ENCODE measurements around the gene FOXF2.
"Not testable (repeated sequence)": the region's sequence is repeated elsewhere in the genome, so short reads cannot be mapped to it uniquely, and the experiment has no call there.

FOXF2 gene

DNA sequence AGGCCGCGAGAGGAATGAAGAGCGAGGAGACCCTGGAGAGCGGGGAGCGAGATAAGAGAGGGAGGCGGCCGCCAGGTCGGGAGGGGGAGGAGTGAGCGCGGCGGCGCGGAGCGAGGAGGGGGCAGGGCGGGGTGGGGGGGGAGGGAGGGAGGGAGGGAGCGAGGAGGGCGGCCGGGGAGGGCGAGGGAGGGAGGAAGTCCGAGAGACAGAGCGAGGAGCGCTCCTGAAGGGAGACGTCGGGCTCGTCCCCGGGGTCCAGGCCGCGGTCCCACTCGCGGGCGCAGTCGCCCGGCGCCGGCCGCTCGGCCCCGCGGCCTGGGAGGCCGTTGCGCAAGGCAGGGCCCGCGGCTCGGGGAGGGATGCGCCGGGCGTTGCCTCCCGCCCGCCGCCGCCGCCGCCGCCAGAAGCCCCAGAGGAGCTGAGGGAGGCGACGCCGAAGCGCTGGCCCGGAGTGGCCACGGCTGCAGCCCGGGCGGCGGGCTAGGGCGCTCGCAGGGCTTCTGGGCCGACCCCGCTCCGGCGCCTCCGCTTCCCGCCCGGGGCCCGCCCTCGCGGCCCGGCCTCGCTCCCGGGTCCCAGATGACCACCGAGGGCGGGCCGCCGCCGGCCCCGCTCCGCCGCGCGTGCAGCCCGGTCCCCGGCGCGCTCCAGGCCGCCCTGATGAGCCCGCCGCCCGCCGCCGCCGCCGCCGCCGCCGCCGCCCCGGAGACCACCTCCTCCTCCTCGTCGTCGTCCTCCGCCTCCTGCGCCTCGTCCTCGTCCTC, at the start of gene FOXF2:
FOXF2 (plus strand) TSS at position 208 of the 764 bp plus-strand sequence; CDS start at position 580, 372 bp downstream.
- peak; percentile 14 for DNase-seq (ENCODE audit: low spot score)

DNA sequence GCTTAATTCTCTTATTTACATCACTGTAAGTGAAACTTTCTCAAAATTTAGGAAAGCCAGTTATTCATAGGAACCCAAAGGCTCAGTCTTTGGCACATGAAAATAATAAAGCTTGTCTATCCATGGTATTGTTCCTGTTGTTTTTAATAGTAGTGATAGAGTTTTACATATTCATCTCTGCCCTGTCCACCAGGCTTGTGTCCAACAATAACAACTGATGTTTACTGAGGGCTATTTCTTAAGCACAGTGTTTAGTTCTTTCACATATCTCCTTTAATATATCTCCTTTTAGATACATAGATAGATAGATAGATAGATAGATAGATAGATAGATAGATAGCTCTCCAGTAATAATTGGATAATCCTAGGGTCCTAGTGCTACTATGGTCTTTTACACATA, 43.3 kb upstream of the FOXF2 start:
- no peak for DNase-seq (ENCODE audit: low spot score)

DNA sequence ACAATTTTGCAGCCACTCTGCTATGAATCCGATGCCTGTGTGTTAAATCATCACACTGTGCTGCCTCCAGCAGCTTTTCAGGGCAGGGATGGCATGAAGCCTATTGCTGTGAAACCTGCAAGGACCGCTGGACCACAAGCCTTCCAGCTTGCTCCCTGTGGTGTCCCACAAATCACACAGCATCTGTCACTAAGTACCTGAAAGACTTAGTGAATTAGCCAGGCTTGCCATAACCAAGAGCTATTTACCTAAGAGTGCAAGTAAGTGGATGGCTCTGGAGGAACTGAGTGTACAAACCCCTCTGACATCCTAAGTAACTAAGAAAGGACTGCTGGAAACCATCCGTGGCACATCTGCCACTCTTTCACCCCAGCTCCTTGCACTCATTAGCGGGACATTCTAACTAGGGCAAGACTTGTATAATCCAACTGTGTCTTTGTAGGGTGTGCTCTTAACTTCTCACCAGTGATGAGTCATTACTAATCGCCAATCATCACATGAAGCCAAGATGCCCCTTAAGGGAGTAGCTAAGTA, 42.8 kb upstream of the FOXF2 start:
- DNase-seq (ENCODE audit: low spot score), result no peak

DNA sequence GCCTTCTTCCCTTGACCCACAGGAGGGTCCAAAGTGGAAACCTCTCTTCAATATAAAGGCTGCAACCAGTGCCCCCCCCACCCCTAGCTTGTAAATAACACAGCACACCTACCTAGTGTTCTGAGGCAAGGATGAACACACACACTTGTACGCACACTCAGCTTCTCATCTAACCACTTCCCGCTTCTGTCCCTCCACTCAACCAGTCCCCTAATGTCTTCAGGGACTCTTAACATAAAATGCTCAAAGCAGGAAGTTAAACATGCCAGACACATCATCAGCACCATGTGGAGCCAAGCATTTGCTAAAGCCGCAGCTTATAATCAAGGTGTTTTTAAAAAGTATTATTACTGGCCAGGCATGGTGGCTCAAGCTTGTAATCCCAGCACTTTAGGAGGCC, 42.2 kb upstream of the FOXF2 start:
- no peak for DNase-seq (ENCODE audit: low spot score)

DNA sequence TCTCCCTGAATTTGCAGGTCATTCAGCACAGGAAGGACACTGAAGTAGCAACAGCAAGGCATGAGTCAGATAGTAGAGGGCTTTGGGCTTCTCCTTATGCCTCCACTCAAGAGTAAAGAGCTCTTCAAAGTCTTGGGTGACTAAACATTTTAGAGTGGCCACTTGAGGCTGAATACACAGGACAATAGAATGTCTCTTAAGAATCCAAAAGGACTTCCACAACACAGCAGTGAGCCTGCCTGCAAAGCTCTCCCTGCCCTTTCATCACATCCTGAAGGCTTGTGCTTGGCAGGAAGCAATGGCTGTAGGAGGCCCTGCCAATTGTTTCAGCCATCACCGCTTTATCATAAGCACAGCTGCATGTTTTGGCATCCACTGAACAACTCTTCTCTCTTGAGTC, 40.7 kb upstream of the FOXF2 start:
- DNase-seq (ENCODE audit: low spot score), result no peak

GRCh38 chr6:1349655-1350054, 39.7 kb upstream of the FOXF2 start:
- no peak for DNase-seq (ENCODE audit: low spot score)

DNA sequence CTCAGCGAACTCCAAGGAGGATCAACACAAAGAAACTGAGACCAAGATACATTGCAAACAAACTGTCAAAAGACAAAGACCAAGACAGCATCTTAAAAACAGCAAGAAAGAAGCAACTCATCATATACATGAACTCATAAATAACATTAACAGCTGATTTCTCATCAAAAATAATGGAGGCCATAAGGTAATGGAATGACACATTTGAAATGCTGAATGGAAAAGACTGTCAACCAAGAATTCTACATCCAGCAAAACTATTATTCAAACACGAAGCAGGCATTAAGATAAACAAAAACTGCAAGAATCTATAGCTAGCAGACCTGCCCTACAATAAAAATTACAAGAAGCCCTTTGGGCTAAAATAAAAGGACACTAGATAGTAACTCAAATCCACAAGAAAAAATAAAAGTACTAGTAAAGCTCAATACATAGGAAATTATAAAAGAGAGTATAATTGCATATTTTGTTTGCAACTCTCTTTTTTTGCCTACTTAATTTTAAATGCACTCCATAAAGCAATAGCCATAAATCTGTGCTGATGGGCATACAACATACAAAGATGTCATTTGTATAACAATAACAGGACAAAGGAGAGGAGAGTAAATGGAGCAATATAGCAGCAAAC, 37.9 kb upstream of the FOXF2 start:
- no peak for DNase-seq (ENCODE audit: low spot score)

DNA sequence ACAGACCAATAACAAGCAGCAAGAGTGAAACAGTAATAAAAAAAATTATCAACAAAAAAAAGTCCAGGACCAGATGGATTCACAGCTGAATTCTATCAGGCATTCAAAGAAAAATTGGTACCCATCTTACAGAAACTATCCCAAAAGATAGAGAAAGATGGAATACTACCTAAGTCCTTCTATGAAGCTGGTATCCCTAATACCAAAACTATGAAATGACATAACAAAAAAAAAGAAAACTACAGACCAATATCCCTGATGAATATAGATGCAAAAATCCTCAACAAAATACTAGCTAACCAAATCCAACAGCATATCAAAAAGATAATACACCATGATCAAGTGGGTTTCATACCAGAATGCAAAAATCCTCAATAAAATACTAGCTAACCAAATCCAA, 34.3 kb upstream of the FOXF2 start:
- DNase-seq (ENCODE audit: low spot score), result not testable (repeated sequence)

GRCh38 chr6:1361717-1362116, 27.7 kb upstream of the FOXF2 start:
- not testable (repeated sequence) for DNase-seq (ENCODE audit: low spot score)

DNA sequence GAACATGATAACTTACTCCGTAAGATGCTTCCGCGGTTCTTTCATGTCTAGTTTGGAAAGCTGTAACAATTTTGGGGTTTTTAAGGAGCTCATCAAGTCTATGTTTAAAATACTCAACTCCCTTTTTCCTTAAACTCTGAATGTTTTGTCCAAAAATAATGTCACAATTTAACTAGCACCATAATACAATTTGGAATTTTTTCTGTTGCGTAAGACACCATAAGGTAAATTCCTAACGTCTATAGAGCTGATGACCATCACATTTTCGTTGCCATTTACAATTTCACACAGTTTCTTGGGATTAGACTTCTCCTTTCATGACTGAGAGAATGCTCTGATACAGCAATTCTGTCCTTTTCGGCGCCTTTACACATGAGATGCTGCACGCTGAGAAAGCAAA, 26.7 kb upstream of the FOXF2 start:
- DNase-seq (ENCODE audit: low spot score), result no peak

GRCh38 chr6:1363298-1363697, 26.1 kb upstream of the FOXF2 start:
- no peak for DNase-seq (ENCODE audit: low spot score)

- peak; percentile 24 for DNase-seq (ENCODE audit: low spot score)
Observed at GRCh38 chr6:1363729-1364572, 25.4 kb upstream of the FOXF2 start.

DNA sequence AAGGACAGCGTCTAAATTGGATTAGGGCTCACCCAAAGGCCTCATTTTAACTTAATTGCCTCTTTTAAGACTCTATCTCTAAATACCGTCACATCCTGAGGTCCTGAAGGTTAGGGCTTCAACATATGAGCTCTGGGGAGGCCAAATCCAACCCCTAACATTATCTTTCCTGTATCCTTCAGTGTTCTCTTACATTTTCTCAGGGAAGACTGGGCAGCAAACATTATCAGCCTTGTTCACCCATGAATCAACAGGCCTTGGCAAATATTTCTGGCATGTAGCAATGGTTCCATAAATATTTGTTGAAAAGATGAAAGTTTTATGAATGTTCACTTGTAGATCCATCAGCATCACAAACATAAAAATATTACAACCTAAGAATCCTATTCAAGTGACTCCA, 24.6 kb upstream of the FOXF2 start:
- no peak for DNase-seq (ENCODE audit: low spot score)

DNA sequence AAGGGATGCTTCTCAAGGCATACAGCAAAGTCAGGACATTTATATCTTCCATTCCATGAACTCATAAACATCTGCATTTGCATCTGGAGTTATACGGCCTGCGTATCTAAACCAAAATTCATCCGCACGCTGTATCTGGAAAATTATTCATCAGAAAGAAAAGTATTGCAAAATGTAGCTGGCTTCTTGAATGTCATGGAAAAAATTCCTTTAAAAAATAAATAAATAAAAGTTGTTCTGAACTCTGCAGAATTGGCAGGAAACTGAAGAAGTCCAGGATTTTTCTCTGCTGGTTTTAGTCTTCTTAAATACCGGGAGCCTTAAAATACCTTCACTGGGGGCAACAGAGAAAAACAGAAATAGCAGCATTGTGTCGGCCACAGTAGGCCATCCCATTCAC, 23.7 kb upstream of the FOXF2 start:
- DNase-seq (ENCODE audit: low spot score), result no peak

- DNase-seq (ENCODE audit: low spot score), result no peak
Observed at GRCh38 chr6:1367771-1368170, 21.6 kb upstream of the FOXF2 start.

GRCh38 chr6:1368940-1369339, 20.4 kb upstream of the FOXF2 start:
- no peak for DNase-seq (ENCODE audit: low spot score)

- not testable (repeated sequence) for DNase-seq (ENCODE audit: low spot score)
Observed at GRCh38 chr6:1369695-1370094, 19.7 kb upstream of the FOXF2 start.

GRCh38 chr6:1371933-1372332, 17.4 kb upstream of the FOXF2 start:
- no peak for DNase-seq (ENCODE audit: low spot score)

- DNase-seq (ENCODE audit: low spot score), result no peak
Observed at GRCh38 chr6:1372690-1373089, 16.7 kb upstream of the FOXF2 start.

DNA sequence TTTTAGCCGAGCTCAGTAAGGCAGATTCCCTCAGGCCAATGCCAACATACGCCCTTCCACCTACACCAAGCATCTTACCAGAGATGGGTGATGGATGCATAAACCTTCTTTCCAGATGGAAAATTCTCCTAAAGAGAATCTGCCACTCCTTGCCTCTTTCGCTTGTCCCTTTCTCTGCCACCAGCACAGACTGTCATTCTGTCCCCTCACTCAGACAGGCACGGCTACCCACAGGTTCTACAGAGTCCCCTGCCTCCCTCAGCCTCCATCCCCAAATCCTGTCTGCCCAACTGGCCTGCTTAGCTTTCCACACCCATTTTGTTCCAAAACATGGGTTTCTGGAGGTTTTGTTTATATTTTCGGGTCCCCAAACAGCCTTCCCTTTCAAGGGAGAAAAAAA, 12.7 kb upstream of the FOXF2 start:
- DNase-seq (ENCODE audit: low spot score), result no peak

DNA sequence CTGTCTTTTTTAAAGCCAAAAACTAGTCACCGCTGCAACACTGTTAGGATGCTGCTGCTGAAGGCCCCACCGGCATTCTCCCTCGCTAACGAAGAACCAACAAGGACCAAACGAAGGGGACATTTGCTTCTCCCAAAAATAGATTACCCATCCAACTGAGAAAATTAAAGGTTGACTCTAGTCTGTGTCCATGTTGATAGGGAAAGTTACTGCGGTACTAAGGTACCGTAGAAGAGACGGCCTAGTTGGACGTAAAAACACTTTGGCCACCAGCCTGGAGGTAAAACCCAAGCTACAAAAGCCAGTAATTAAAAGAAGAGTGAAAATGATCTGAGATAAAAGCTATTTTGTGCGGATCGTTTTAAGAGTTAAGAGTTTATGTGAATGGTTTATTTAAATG, 11.8 kb upstream of the FOXF2 start:
- DNase-seq (ENCODE audit: low spot score), result no peak
